GM19238 (cell line): ENCODE data around the gene BCL2L13.
A peak's percentile ranks its signal among the peaks of the same experiment; 100 is the strongest.
"Not testable (repeated sequence)": the region's sequence is repeated elsewhere in the genome, so short reads cannot be mapped to it uniquely, and the experiment has no call there.

ENCODE experiments used
- DNase-seq: peaks from one replicate; pipeline ENCODE4 v3.0.0; 2011; ENCODE audit warnings: low spot score; ENCODE audit not compliant: insufficient read length

The BCL2L13 gene

DNA sequence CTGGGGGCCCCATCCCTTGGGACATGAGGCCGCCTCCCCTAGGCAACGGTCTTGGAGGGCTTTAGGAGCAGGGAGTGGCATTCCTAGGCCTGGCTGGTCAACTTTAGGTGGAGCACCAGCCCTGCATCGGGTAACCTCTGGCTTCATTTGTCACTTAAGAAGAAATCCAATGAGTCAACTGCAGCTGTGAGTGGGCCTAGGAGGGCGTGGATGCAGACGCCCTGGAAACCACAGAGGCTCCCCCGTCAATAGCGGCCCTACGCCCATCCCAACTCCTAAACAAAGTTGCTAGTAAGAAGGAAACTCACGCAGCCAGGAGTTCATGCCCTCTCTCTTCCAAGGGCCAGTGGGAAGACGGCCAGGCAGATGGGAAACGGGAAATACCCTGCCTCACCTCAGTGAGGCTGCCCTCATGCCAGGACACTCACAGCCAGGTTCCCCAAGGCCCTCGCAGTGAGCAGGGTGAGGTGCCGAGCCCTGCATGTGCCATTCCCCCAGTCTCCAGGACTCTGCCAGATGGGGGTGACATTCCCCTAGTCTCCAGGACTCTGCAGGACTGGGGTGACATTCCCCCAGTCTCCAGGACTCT, 114.9 kb downstream of the BCL2L13 start:
- DNase-seq = no peak

DNA sequence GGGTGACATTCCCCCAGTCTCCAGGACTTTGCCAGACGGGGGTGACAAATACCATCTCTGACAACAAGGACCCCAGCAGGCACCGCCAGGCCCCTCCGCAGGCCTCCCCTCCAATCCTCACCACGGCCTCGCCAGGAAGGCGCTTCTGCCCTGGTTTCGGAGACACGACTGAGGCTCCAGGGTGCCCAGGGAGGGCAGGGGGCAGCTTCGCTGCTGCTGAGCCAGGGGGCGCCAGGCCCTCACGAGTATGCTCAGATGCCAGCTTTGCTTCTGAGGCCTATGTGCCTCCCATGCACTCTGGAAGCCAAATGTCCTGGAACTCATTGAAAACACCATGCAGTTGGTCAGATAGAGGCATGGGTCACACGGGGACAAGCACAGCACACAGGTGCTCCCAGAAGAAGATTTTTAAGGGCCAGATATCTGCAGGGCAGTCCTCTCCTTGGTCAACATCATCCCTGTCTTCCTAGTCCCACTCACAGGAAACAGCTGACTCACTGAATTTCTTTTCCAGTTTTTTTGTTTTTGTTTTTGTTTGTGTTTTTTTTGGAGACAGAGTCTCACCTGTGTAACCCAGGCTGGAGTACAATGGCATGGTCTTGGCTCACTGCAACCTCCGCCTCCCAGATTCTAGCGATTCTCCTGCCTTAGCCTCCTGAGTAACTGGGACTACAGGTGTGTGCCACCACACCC, 115.8 kb downstream of the BCL2L13 start:
- no peak for DNase-seq

DNA sequence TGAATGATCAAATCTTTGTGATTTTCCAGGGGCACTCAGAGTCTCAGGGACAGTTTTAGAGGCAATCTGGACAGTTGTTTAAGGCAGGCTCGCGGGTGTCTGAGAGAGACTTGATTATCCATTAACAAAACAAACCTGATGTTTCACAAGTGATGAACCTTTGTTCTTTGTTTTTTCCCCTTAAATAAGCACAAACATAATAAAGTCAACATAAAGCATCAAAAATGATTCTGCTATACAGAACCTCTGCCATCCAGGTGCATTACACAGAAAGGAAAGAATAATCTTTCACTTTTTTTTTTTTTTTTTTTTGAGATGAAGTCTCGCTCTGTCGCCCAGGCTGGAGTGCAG, 122.6 kb downstream of the BCL2L13 start:
- no peak for DNase-seq

DNA sequence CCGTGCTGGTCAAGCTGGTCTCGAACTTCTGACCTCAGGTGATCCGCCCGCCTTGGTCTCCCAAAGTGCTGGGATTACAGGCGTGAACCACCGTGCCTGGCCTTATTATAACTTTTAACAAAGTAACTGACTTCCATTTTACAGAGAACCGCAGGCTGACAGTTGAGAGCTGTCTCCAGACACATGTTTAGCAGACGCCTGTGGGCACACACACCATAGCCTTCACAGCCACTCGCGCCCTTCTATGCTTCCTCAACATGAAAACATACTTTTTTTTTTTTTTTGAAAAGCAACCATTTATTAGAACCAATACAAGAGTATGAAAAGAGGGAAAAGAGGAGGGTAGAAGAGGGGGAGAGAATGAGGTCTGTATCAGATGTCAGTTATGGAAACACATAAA, 124.9 kb downstream of the BCL2L13 start:
- not testable (repeated sequence) for DNase-seq

DNA sequence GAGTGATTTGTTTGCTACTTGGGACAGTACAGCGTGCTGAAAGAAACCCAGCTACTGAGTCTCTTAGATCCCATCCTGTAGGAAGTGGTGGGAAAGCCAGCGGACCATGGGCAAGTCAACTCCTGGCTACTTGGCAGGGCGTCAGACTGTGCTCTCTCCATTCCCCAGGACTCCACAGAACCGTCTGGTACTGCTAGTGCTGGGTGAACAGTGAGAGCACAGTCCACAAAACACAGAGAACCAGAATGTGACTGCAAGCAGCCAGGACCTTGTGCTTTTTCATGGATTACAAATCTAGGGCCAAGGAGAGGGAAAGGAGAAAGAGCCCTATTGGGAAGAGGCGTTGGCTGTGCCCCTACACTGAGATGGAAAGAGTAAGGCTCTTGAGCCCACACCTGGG, 125.5 kb downstream of the BCL2L13 start:
- DNase-seq = no peak

DNA sequence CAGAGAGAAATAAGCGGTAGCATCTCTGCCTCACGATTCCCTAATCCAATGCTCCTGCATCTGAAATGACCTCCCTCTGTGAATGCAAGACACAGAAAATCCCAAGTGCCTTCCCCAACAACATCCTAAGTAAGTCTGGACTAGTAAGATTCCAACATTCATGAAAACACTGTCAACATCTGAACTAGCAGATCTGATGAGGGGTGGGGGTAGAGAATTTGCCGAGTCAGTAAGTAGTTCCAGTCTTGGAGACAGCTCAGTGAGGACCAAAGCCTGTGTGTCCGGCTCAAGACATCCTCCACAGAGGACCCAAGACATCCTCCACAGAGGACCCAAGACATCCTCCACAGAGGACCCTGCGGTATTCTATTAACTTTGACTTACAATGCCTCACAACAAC, 126.3 kb downstream of the BCL2L13 start:
- DNase-seq = not testable (repeated sequence)

DNA sequence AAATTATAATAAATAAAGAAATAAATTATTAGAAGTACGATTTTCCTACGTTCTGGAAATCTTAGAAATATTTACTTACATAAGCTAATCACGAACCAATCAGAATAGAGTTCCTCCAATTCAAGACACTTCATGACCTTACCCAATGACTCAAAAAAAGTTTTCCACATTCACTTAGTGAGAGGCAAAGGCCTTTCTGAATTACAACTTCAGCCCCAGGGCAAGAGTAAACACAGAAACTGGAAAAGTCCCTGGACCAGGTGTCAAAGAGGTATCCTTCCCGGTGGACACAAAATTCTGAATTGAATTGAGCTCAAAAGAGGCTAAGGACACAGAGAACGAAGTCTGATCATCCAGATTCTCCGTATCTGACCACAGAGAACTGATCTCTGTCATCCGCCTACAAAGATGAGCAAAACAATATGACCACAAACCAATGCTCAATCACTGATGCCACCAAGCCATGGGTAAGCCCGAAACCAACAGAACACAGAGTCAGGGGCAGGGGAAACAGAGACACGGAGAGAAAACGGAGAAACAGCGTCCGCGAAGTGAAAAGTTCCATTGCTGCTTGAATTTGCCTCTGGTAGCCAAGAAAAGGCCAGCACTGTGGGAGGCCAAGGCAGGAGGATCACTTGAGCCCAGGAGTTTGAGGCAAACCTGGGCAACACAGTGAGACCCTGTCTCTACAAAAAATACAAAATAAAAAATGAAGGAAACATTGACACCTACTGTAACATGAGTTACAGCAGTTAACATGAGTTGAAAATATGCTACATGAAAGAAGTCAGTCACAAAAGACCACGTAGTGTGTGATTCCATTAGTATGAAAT, 128.9 kb downstream of the BCL2L13 start:
- DNase-seq = peak; percentile 64

DNA sequence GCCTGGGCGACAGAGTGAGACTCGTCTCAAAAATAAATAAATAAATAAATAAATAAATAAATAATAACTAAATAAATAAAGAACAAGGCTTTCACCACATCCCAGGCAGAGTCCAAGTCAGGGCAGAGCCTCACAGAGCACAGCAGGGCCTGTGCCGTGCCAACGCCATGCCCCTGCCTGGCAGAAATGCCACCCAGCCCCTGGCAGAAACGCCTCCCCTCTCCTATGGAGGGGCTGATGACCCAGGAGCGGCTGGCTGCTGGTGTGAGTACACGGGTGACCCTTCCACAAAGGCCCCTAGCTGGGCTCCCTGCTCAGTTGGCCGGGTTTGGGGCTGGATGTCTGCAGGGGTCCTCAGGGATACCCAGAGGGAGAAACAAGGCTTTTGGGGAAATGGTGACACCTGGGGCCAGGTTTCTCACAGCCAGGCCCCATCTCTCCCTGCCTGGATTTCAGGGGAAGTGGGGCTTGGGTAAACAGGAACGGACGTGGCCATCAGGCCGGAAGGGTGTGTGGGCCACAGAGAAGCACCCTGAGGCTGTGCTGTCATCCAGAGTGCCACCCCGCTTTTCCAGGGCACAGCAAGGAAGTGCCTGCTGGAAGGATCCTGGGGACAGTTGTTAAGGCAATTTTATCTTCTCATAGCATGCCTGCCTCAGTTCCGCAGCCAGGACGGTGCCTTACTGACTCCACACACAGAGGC, 130.6 kb downstream of the BCL2L13 start:
- no peak for DNase-seq

DNA sequence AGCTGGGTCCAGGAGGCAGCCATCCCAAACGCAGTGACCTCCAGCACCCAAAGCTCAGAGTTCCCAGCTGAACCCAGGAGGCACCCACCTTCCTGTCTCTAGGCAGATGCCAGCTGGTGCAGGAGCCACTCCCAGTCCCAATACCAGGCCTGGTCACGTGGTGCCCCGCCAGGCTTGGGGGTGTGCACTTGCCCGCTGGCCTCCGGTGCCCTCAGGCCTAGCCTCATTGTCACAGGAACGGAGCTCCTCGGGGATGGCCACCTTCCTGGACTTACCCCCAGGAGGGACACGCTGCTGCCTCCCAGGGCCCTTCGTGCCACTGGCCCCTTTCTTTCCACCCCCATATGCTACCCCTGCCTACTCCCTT, 131.1 kb downstream of the BCL2L13 start:
- no peak for DNase-seq

DNA sequence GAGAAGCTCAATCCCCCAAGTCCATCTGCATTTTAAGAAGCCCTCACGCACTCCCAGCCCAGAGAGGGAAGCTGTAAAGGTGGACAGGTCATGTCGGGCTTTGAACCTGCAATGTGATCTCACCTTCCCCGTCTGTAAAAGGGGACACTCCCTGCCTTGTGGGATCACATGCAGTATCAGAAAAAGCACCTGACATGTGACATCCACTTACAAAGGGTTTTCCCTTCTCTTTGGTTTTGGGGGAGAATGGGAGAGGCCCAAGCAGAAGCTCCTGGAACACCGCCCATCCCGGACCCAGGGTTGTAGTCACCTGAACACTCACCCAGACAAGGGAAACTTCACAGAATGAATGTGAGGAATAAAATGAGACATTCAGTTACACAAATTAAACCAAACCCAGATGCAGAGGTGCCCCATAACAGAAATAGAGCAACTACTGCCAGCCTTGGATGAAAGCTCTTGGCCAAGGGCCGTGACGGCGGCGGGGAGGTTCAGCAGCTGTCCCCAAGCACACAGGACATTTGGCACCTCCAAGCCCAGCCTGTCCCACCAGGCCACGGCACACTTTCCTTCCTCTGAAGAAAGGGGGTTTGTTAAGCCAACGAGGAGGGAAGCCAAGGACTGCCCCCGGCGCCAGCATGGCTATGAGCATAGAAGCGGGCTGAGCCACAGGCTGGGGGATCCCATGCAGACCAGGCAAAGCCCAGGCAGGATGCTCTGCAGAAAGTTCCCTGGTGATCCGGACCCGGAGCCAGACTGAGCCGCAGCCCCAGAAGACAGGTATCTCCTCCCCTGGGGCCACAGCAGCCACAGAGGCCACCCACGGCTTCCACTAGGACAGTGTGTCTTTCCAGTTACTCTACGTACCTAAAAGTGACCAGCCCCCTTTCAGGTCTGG, 131.9 kb downstream of the BCL2L13 start:
- no peak for DNase-seq

DNA sequence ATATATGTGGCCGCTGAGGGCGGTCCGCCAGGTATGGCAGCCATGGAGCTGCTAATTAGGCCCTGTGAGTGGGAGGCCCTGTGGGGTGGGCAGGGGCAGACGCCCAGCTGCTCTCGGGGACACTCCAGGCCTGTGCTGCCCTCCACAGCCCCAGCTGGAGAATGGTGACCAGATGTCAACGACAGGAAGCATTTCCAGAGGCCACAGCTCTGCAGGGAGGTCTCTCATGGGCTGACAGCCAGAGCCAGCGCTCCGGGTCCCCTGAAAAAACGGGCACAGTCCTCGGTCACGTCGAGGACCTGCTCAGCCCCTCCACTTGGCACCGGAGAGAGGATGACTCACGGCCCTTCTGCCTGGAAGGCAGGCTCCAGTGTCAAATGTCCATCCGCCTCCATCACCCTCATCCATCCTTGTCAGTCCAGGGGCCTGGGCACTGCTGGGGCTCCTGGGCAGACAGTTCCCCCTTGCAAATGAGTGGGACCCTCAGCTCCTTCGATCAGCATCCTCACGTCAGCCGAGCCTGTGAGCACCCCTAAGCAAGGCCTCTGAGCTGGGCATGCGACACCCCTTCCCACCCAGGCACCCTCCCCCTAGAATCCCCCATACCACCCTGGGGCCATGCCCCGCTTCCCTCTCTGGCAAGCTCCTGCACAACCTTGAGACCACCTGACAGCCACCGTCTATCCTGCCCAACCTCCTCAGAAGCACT, 133.8 kb downstream of the BCL2L13 start:
- no peak for DNase-seq

DNA sequence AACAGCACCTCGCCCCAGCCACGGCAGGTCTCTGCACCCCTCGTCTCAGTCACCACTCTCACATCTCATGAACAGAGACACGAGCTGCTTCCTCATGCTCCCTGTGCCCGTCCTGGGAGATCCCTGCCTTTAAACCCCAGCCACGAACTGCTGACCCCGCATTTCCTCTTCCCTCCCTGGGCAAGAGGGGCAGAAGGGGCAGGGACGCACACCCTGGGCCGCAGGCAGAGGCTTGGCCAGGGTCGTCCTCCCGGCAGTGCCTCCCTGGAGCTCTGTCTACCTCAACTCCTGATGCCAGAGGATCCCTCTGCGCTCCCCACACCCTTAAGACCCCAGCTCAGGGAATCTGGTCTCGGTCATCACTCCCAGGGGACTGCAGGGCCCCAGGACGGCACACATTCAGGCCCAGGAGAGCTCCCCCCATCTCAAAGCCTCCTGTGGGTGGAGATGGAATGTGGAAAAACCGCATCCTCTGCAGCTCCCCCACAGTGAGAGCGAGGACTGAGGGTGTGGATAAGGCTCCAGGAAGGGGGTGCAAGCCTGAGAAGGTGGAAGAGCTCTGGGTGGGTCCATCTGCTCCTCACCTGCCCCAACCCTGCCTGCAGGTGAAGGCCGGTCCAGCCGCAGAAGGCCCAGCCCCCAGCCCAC, 134.5 kb downstream of the BCL2L13 start:
- no peak for DNase-seq

DNA sequence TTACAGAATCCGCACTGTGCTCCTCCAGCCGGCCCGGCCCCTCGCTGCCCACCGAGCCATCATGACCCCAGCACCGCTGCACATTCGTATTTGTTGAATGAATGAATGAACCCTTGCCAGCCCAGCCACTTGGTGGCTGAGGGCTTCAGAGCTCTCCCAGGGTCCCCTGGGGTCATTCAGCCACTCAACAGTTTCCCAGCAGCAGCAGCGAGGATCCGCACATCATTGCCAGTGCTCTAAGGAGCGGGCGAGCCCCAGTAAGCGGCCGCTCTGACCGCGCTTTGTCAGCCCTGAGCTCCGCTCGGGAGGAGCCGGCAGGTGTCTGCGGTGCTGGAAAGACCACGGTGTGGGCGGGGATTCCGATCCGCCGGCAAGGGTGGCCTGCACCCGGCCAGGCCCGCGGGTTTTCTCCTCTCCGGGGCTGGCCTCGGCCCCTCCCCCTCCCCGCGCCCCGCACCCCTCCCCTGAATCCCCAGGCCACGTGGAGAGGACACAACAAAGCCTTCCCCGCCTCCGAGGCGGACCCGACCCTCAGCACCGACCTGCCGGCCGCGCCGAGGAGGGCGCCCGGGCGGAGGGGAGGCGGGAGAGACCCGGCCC, 135.1 kb downstream of the BCL2L13 start:
- DNase-seq = peak; percentile 72

DNA sequence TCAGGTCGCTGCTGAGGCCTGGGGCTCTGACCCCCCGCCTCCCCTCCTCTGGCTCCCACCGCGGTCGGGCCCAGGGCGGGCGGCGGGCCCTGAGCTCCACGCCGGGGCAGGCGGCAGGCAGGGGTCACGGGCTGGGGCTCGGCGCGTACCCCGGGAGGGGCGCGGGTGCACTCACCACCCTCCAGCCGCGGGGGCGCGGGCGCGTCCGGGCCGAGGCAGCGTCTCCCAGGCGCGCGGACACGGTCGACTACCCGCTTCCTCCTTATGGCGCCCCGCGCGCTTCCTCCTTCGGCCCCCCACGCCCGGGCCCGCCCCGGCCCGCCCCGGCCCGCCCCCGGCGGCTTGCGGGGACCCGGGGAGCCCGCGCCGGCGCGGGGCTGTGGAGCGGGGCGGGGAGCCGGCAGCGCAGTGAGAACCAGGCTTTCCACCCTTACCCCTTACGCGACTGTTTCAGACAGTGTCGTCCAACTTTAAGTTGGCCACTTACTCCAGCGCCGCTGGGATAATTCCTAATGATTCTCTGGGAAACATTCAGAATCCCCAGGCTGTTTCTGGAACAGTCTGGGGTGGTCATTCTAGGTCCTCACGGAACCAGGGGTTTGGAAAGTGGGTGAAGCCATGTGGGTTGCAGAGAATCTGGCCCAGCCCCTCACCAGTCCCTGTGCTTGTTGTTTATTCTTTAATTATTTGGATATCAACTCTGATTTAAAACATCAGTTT, 135.8 kb downstream of the BCL2L13 start, which contains the start of gene BID:
Gene BID, minus strand, starts transcription at position 264 of the 720 bp plus-strand sequence. CDS start 24,353 bp downstream, outside the sequence.
- DNase-seq = peak; percentile 58

DNA sequence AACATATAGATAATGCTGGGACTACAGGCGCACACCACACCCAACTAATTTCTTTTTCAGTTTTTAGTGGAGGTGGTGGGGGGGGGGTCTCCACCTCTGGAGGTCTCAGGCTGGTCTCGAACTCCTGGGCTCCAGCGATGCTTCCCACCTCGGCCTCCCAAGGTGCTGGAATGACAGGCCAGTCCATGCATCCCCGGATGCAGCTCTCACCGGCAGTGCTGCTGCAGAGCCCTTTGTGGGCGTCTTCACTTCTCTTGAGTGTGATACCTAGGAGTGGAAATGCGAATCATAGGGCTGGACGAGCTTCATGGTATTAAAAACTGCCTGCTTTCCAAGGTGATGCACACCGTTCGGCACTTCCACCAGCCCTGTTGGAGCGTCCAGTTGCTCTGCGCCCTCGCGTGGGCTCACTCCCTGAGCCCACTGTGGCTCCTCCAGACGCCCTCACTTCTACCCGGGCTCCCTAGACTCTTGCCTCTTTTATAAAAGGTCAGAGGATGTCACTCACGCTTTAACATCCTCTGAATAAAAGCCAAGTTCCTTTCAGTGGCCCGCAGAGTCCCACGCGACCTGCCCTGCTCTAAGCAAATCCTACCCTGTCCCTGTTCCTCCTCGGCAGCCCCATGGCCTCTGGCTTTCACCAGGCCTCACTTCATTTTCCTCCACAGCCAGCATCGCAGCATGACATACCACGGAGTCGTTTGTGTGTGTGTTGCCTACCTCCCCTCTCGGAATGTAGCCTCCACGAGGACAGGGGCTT, 136.5 kb downstream of the BCL2L13 start:
- DNase-seq = no peak

DNA sequence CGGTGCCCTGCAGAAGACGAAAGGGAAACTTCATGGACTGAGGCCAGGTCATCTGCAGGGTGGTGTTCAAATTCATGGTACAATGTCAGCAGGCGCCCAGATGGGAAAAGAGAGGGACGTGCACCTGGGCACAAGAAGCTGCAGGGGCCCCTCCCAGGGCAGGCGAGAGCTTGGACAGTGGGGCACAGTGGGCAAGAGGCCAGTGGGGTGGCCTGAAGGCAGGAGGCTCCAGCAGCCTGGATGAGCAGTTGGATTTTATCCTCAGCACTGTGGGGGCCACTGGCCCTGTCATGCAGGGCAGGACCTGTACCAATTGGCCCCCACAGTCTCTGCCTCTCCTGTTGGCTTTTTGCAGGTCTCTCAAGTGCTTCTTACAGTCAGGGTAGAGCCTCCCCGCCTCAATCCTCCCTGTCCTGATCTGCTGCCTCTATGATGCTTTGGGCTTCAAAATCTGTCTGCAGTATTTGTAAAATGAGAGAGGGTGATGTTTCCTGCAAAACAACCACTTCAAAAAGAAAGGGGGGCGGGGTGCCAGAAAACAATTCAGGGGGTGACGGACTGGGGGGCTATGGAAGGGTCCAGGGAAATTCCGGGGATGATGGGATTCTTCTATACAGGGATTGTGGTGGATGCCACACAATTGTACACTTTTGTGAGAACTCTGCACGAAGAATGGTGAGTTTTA, 137.4 kb downstream of the BCL2L13 start:
- DNase-seq = no peak

DNA sequence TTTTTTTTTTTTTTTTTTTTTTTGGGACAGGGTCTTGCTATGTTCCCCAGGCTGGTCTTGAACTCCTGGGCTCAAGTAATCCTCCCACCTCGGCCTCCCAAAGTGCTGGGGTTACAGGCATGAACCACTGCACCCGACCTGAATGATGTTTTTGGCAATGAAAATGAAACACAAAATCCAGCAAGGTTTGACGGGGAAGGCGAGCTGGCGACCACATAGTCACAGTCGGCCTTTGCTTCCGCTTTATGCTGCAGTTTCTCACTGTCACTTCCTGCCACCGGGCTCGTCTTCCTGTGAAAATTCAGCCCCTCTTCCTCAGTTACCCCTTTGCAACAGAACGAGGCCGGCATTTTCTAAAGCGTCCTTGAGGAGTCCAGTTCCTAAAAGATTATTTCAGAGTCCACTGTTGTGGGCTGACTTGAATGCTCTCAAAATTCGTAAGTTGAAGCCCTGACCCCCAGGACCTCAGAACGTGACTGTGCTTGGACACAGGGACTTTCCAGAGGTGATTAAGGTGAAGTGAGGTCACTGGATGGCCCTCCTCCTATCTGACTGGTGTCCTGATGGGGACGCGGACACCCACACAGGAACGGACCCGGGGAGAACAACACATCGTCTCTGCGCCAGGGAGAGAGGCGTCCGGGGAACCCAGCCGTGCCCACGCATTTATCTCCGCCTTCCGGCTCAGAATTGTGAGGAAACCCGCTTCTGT, 138.6 kb downstream of the BCL2L13 start:
- DNase-seq = peak; percentile 85
